22Rv1 (cell line): ENCODE results near the gene NADK2.

Source experiments
- ZFX ChIP-seq: fragments of 450-650 bp; IDR thresholded peaks from 2 replicates; pipeline ENCODE4 v1.6.1; 2017; ENCODE audit warnings: antibody characterized with exemption, borderline replicate concordance
- TF ChIP-seq, protein P1 (sequence below): fragments of 450-650 bp; IDR thresholded peaks from 2 replicates; pipeline ENCODE4 v1.5.1; 2017; ENCODE audit warnings: mild to moderate bottlenecking

DNA sequence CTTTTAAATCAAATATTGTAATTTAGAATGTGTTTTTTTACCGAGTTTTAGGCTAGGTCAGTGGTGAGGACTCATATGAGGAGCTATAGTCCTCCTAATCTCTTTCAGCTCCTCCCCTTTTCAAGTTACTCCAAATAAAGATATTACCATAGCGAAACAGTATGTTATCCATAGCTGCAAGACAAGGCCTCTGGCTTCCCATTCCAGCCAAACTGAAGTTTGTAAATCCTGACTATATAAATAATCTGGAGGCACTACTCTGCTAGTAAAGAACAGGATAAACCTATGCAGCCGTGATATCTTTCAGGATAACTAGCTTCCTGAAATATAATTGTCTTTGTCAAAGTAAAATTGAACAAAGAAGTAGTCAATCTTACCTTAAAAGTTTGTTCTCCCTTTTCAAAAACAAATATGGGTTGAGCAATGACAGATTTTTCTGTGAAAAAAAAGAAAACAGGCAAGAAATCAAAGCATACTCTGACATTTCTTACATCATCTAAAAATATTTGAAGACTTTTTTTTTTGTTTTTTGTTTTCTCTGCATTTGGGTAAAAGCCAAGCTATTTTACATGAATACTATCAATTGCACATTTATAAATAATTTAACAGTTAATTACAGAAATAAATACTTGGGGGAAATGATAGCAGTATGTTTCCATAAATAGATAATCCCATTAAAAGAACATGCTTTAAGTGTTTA lies 29.3 kb upstream of the NADK2 start:
- TF ChIP-seq, protein P1, sequence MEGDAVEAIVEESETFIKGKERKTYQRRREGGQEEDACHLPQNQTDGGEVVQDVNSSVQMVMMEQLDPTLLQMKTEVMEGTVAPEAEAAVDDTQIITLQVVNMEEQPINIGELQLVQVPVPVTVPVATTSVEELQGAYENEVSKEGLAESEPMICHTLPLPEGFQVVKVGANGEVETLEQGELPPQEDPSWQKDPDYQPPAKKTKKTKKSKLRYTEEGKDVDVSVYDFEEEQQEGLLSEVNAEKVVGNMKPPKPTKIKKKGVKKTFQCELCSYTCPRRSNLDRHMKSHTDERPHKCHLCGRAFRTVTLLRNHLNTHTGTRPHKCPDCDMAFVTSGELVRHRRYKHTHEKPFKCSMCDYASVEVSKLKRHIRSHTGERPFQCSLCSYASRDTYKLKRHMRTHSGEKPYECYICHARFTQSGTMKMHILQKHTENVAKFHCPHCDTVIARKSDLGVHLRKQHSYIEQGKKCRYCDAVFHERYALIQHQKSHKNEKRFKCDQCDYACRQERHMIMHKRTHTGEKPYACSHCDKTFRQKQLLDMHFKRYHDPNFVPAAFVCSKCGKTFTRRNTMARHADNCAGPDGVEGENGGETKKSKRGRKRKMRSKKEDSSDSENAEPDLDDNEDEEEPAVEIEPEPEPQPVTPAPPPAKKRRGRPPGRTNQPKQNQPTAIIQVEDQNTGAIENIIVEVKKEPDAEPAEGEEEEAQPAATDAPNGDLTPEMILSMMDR, result no peak
- TF ChIP-seq ZFX, result no peak
